GM12874 (cell line): ENCODE data around the gene ZDHHC14.

Experiments
- CTCF ChIP-seq: IDR thresholded peaks from 2 replicates; pipeline ENCODE4 v1.5.1; 2011; ENCODE audit warnings: low read depth, mild to moderate bottlenecking, control low read depth, low read length, moderate library complexity; ENCODE audit not compliant: insufficient read depth

The ZDHHC14 gene

GRCh38 chr6:157457787-157458186 is 76.8 kb downstream of the ZDHHC14 start:
- TF ChIP-seq CTCF, result no peak

- TF ChIP-seq CTCF, result no peak
These were observed 78.3 kb downstream of the ZDHHC14 start for GRCh38 chr6:157459327-157459726.

GRCh38 chr6:157460182-157460999 is 79.4 kb downstream of the ZDHHC14 start:
- no peak for TF ChIP-seq CTCF

- peak; percentile 77 for TF ChIP-seq CTCF
These were observed 80.3 kb downstream of the ZDHHC14 start for GRCh38 chr6:157461000-157461915.

- no peak for TF ChIP-seq CTCF
These were observed 82.2 kb downstream of the ZDHHC14 start for GRCh38 chr6:157462956-157463742.

- TF ChIP-seq CTCF, result no peak
These were observed 83.9 kb downstream of the ZDHHC14 start for GRCh38 chr6:157464653-157465535.
